ENCODE data around the gene CDH20.

Gene CDH20

GRCh38 chr18:61426492-61427053 lies 93.3 kb downstream of the CDH20 start:
- DNase-seq (ENCODE audit: low spot score) = no peak

- no peak for DNase-seq (ENCODE audit: low spot score)
These were observed 95.0 kb downstream of the CDH20 start for GRCh38 chr18:61428266-61428665.

GRCh38 chr18:61432590-61432989 lies 99.4 kb downstream of the CDH20 start:
- DNase-seq (ENCODE audit: low spot score) = no peak

- peak; percentile 38 for DNase-seq (ENCODE audit: low spot score)
These were observed 101.9 kb downstream of the CDH20 start for GRCh38 chr18:61435064-61435652.

GRCh38 chr18:61443081-61443725 lies 110.0 kb downstream of the CDH20 start:
- no peak for DNase-seq (ENCODE audit: low spot score)

GRCh38 chr18:61448316-61448715 lies 115.1 kb downstream of the CDH20 start:
- no peak for DNase-seq (ENCODE audit: low spot score)

- DNase-seq (ENCODE audit: low spot score) = no peak
These were observed 126.8 kb downstream of the CDH20 start for GRCh38 chr18:61459896-61460648.

- no peak for DNase-seq (ENCODE audit: low spot score)
These were observed 131.4 kb downstream of the CDH20 start for GRCh38 chr18:61464551-61465142.

GRCh38 chr18:61466736-61467135 lies 133.5 kb downstream of the CDH20 start:
- no peak for DNase-seq (ENCODE audit: low spot score)

- no peak for DNase-seq (ENCODE audit: low spot score)
These were observed 136.9 kb downstream of the CDH20 start for GRCh38 chr18:61470031-61470674.

- DNase-seq (ENCODE audit: low spot score) = no peak
These were observed 138.3 kb downstream of the CDH20 start for GRCh38 chr18:61471541-61471940.

- no peak for DNase-seq (ENCODE audit: low spot score)
These were observed 138.7 kb downstream of the CDH20 start for GRCh38 chr18:61471942-61472341.

GRCh38 chr18:61474341-61474740 lies 141.1 kb downstream of the CDH20 start:
- no peak for DNase-seq (ENCODE audit: low spot score)

- no peak for DNase-seq (ENCODE audit: low spot score)
These were observed 141.7 kb downstream of the CDH20 start for GRCh38 chr18:61474918-61475317.

- no peak for DNase-seq (ENCODE audit: low spot score)
These were observed 142.7 kb downstream of the CDH20 start for GRCh38 chr18:61475931-61476330.

- DNase-seq (ENCODE audit: low spot score) = no peak
These were observed 156.1 kb downstream of the CDH20 start for GRCh38 chr18:61489334-61489733.

- no peak for DNase-seq (ENCODE audit: low spot score)
These were observed 163.1 kb downstream of the CDH20 start for GRCh38 chr18:61496374-61496773.

- DNase-seq (ENCODE audit: low spot score) = no peak
These were observed 164.2 kb downstream of the CDH20 start for GRCh38 chr18:61497422-61497821.

GRCh38 chr18:61502472-61502871 lies 169.2 kb downstream of the CDH20 start:
- peak; percentile 78 for DNase-seq (ENCODE audit: low spot score)

- DNase-seq (ENCODE audit: low spot score) = no peak
These were observed 170.5 kb downstream of the CDH20 start for GRCh38 chr18:61503688-61504087.

- no peak for DNase-seq (ENCODE audit: low spot score)
These were observed 195.7 kb downstream of the CDH20 start for GRCh38 chr18:61528961-61529360.

GRCh38 chr18:61530681-61531080 lies 197.5 kb downstream of the CDH20 start:
- DNase-seq (ENCODE audit: low spot score) = no peak
